Fibroblast of the aortic adventitia (primary cell): ENCODE data around the gene SLC25A11. TPM values are rescaled to one million over a fixed set of nuclear protein-coding genes. Genes with fewer than 3 reads are reported as not detected.

ENCODE experiments used
- DNase-seq: peaks from one replicate; pipeline ENCODE4 v3.0.0-alpha.2; 2010; ENCODE audit warnings: low read depth
- H3K4me3 ChIP-seq: 2 replicates; pipeline ENCODE4 v1.5.1; 2011; ENCODE audit warnings: low read depth, mild to moderate bottlenecking, control low read depth, low read length, moderate library complexity
- total RNA-seq: library from RNA; depleted of rRNA; stranded (reverse); fragments of >200 nt; gene quantifications from 2 replicates; pipeline ENCODE4 v1.2.3, GENCODE V29; 2012; ENCODE audit warnings: low replicate concordance
- TF ChIP-seq, protein P1 (sequence below): IDR thresholded peaks from 2 replicates; pipeline ENCODE4 v1.5.1; 2011; ENCODE audit warnings: mild to moderate bottlenecking, low read length, control low read depth, inconsistent platforms; ENCODE audit not compliant: insufficient read depth

Gene SLC25A11, protein sequence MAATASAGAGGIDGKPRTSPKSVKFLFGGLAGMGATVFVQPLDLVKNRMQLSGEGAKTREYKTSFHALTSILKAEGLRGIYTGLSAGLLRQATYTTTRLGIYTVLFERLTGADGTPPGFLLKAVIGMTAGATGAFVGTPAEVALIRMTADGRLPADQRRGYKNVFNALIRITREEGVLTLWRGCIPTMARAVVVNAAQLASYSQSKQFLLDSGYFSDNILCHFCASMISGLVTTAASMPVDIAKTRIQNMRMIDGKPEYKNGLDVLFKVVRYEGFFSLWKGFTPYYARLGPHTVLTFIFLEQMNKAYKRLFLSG
- 28.3 and 49.9 TPM in 2 replicates for total RNA-seq

DNA sequence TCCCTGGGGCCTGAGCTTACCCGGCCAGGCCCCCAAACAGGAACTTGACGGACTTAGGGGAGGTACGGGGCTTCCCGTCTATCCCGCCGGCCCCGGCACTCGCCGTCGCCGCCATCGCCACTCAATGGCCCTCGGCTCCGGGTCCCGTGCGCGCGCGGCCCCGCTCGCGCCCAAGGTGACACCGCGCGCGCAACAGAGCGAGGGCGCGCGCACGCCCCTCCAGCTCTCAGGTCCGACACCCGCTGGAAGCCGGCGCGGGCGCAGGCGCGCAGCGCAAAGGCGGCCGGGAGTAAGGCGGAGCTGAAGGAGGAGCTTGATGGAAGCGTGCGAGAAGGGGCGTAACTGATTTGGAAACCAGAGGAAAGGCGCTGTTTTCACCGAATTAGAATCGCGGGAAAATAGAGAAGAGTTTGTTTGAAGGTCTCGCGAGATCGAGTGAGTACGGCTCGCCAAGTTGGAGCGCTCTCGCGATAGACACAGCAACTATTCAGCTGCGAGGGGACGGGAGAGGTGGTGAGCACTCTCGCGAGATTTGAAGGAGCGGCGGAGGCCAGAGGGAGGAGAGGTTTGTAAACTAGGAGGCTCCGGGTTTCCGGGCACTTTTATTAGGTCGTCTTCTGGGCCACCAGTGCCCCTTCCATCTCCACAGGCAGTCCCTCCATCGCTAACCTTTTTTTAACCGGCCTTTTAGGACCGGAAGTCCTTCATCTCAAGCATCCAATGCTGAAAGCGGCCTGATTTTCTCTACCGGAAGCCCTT is at the start of gene SLC25A11, which contains the start of gene RNF167:
SLC25A11 (minus strand) TSS at position 251 of the 759 bp plus-strand sequence; CDS start at position 115, 136 bp downstream.
RNF167 (plus strand) TSS at position 473 of the 759 bp plus-strand sequence. CDS start 642 bp downstream, outside the sequence.
- TF ChIP-seq, protein P1, sequence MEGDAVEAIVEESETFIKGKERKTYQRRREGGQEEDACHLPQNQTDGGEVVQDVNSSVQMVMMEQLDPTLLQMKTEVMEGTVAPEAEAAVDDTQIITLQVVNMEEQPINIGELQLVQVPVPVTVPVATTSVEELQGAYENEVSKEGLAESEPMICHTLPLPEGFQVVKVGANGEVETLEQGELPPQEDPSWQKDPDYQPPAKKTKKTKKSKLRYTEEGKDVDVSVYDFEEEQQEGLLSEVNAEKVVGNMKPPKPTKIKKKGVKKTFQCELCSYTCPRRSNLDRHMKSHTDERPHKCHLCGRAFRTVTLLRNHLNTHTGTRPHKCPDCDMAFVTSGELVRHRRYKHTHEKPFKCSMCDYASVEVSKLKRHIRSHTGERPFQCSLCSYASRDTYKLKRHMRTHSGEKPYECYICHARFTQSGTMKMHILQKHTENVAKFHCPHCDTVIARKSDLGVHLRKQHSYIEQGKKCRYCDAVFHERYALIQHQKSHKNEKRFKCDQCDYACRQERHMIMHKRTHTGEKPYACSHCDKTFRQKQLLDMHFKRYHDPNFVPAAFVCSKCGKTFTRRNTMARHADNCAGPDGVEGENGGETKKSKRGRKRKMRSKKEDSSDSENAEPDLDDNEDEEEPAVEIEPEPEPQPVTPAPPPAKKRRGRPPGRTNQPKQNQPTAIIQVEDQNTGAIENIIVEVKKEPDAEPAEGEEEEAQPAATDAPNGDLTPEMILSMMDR = no peak
- peak within 1 kb of the TSS; percentile 94 for H3K4me3 ChIP-seq
- DNase-seq = peak; percentile 100

DNA sequence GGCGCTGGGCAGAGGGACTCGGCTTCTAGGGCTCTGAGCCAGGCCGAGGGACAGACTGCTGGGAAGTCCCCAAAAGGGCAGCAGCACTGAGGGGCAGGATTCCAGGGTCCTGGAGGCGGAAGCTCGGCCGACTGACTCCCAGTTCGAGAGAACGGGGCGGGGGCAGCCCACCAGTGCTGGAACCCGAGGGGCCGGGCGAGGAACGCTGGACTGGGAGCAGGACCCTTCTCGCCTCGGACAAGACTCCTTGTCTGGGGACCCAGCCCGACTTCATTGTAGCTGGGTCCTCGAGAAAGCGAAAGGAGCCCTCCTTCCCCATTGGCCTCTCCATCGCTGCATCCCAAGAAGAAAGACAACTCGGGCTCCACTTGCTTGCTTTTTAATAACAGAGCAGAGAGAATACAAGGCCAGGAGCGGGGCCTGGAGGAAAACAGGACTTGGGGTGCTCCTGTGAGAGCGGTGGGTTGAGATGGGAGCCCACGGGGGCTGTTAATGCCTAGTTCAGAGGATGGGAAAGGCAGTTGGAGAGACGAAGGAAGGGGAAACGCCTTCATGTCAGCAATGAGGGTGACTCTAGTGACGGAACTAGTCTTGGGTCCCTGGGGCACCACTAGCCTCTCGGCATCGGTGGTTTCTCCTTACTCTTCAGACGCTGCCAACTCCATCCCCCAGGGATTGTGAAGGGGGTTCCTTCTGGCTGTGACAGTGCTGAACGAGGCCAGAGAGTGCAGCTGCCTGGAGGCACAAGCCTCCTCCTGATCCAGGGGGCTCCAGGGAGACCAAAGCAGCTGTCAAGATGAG is 48.1 kb upstream of the SLC25A11 start:
- DNase-seq = no peak
- peak overlapping the region; percentile 86 for H3K4me3 ChIP-seq
- TF ChIP-seq, protein P1 = no peak

DNA sequence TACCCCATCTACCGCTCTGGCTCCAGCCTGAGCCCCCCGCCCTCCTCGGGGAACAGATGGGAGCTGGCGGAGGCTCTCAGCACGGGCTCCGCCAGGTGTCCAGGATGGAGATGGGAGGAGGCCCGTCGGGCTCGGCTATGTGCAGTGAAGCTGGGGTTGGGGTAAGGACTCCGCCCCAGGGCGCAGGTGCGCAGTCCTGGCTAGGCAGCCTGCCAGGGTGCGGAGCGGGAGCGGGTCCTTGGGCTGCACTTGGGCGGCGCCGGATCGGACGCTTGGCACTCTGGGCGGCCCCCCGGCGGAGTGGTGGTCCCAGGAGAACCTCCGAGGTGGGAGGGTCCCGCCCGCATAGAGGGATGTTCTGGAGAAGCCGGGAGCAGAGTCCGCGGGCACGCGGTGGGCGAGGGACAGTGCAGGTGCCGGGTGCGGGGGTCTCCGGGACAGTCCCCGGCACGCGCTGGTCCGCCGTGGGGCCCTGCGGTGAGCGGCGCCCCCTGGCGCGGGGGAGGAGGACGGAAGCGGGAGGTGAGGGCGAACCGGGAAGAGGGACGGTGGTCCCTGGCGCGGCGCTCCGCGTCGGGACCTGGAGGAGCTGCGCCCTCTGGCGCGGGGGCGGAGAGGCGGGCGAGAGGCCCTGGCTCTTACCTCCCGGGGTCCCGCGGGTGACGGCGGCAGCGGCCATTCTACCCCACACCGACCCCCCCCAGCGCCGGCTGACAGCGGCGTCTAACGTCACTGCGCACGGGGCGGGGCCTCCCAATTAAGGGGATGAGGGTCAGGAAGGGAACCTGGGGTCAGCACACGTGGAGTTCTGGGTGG is 47.3 kb upstream of the SLC25A11 start, which contains the start of gene CAMTA2:
CAMTA2 (minus strand) TSS at position 725 of the 816 bp plus-strand sequence. CDS start 1,453 bp downstream, outside the sequence.
- TF ChIP-seq, protein P1 = peak; percentile 53
- peak within 1 kb of the TSS; percentile 86 for H3K4me3 ChIP-seq
- peak; percentile 55 for DNase-seq

DNA sequence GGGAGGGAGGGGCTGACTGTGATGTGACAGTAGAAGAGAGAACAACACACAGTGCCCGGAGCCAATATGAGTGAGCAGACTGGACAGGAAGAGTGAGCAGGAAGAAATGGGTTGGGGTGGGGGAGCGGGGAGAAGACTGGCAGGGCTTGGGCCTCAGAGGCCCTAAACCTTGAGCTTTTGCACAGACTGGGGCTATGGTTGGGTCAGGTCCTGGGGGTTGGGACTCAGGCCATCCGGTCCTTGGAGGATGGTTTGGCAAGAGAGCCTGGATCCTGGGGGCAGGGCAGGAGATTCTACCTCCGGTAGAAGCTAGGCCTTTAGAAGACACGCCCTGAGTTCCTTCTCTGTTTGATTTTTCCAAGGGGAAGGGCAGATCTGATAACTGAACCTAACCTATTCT is 46.6 kb upstream of the SLC25A11 start:
- TF ChIP-seq, protein P1 = no peak
- H3K4me3 ChIP-seq = peak overlapping the region; percentile 86
- no peak for DNase-seq

DNA sequence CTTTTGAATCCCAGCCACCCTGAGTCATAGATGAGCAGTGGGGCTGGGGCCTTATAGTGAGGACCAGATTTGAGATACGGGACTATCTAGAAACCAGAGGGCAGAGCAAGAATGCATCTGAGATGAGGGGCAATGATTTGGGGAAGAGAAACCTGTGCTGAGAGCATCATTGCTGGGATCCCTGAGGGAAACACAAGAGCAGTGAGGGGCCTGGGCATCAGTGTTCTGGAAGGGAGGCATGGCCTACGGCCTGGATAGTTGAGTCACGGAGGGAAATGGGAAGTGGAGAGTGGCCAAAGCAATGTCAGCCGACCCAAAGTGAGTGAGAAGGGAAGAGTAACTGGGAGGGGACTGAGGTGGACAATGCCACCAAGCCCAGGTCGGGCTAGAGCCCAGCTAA is 42.5 kb upstream of the SLC25A11 start:
- TF ChIP-seq, protein P1 = no peak
- no peak overlapping the region for H3K4me3 ChIP-seq
- no peak for DNase-seq
